Neural cell (in vitro differentiated cells): ENCODE measurements around the gene JPT1. TPM values are rescaled to one million over a fixed set of nuclear protein-coding genes. Genes with fewer than 3 reads are reported as not detected.
A peak's percentile ranks its signal among the peaks of the same experiment; 100 is the strongest.

Source experiments
- H2AFZ ChIP-seq: fragments of 200-600, 300-800 bp; sonication (generic), shearing (Covaris generic); 2 replicates; pipeline ENCODE4 v1.6.0; 2014; ENCODE audit warnings: low read depth, mild to moderate bottlenecking, antibody characterized with exemption, low read length, moderate library complexity
- H3F3A ChIP-seq: fragments of 200-600 bp; shearing (Covaris generic); 2 replicates; pipeline ENCODE4 v1.6.1; 2016; ENCODE audit warnings: mild to moderate bottlenecking, moderate library complexity, mixed read lengths, antibody characterized with exemption, low read length; ENCODE audit not compliant: insufficient read depth, poor library complexity, severe bottlenecking
- H3K27ac ChIP-seq: fragments of 200-600, 300-800 bp; sonication (generic), shearing (Covaris generic); 2 replicates; pipeline ENCODE4 v1.5.1; 2014; ENCODE audit warnings: mild to moderate bottlenecking, low read length, moderate library complexity
- H3K27me3 ChIP-seq: fragments of 300-800, 200-600 bp; sonication (generic), shearing (Covaris generic); 2 replicates; pipeline ENCODE4 v1.6.0; 2014; ENCODE audit warnings: mild to moderate bottlenecking, low read depth, low read length, moderate library complexity; ENCODE audit not compliant: insufficient read depth
- H3K36me3 ChIP-seq: fragments of 300-800, 200-600 bp; sonication (generic), shearing (Covaris generic); 2 replicates; pipeline ENCODE4 v1.5.1; 2014; ENCODE audit warnings: mild to moderate bottlenecking, antibody characterized with exemption, low read length, moderate library complexity; ENCODE audit not compliant: insufficient read depth
- H3K4me2 ChIP-seq: fragments of 300-800, 200-600 bp; sonication (generic), shearing (Covaris generic); 2 replicates; pipeline ENCODE4 v1.6.0; 2014; ENCODE audit warnings: mild to moderate bottlenecking, low read length
- H3K4me3 ChIP-seq: fragments of 300-800, 200-600 bp; sonication (generic), shearing (Covaris generic); 2 replicates; pipeline ENCODE4 v1.5.1; 2014; ENCODE audit warnings: mild to moderate bottlenecking, low read length, moderate library complexity
- H3K79me2 ChIP-seq: fragments of 200-600 bp; shearing (Covaris generic); replicated peaks from 2 replicates; pipeline ENCODE4 v1.6.0; 2014; ENCODE audit warnings: mild to moderate bottlenecking, low read length, moderate library complexity; ENCODE audit not compliant: insufficient read depth
- H3K9ac ChIP-seq: fragments of 300-800, 200-600 bp; sonication (generic), shearing (Covaris generic); 2 replicates; pipeline ENCODE4 v1.6.1; 2016; ENCODE audit warnings: mild to moderate bottlenecking, low read length, mixed read lengths
- H3K9me2 ChIP-seq: fragments of 200-600 bp; shearing (Covaris generic); 2 replicates; pipeline ENCODE4 v1.6.1; 2016; ENCODE audit warnings: mild to moderate bottlenecking, low read length, mixed read lengths; ENCODE audit not compliant: insufficient read depth
- H3K9me3 ChIP-seq: fragments of 200-600, 300-800 bp; sonication (generic), shearing (Covaris generic); 2 replicates; pipeline ENCODE4 v1.6.1; 2016; ENCODE audit warnings: mild to moderate bottlenecking, mixed run types, low read length, moderate library complexity, mixed read lengths
- H4K20me1 ChIP-seq: fragments of 200-600 bp; shearing (Covaris generic); 2 replicates; pipeline ENCODE4 v1.6.1; 2016; ENCODE audit warnings: mild to moderate bottlenecking, mixed run types; ENCODE audit not compliant: insufficient read depth
- CTCF ChIP-seq: fragments of 450-650 bp; IDR thresholded peaks from 2 replicates; pipeline ENCODE4 v1.5.1; 2014; ENCODE audit warnings: antibody characterized with exemption, mild to moderate bottlenecking, moderate library complexity; ENCODE audit not compliant: poor library complexity, severe bottlenecking
- EP300 ChIP-seq: fragments of 450-650 bp; conservative IDR thresholded peaks from 2 replicates; pipeline ENCODE4 v1.6.1; 2014; ENCODE audit warnings: antibody characterized with exemption, mild to moderate bottlenecking, moderate library complexity; ENCODE audit not compliant: poor library complexity, severe bottlenecking
- EZH2 ChIP-seq: fragments of 200-600, 300-800 bp; shearing (Covaris generic), sonication (generic); IDR thresholded peaks from 2 replicates; pipeline ENCODE4 v1.6.1; 2014; ENCODE audit warnings: antibody characterized with exemption, low read length, borderline replicate concordance, mild to moderate bottlenecking; ENCODE audit not compliant: insufficient read depth, poor library complexity, severe bottlenecking
- MXI1 ChIP-seq: fragments of 450-650 bp; conservative IDR thresholded peaks from 2 replicates; pipeline ENCODE4 v1.6.1; 2014; ENCODE audit warnings: antibody characterized with exemption, mild to moderate bottlenecking; ENCODE audit not compliant: poor library complexity, severe bottlenecking
- POLR2AphosphoS5 ChIP-seq: IDR thresholded peaks from 2 replicates; pipeline ENCODE4 v1.6.1; 2012
- RAD21 ChIP-seq: fragments of 450-650 bp; conservative IDR thresholded peaks from 2 replicates; pipeline ENCODE4 v1.6.1; 2014; ENCODE audit warnings: antibody characterized with exemption, mild to moderate bottlenecking, moderate library complexity
- REST ChIP-seq: IDR thresholded peaks from 2 replicates; pipeline ENCODE4 v1.6.1; 2012; ENCODE audit warnings: borderline replicate concordance
- SMC3 ChIP-seq: fragments of 450-650 bp; conservative IDR thresholded peaks from 2 replicates; pipeline ENCODE4 v1.6.1; 2014; ENCODE audit warnings: antibody characterized with exemption, mild to moderate bottlenecking, moderate library complexity; ENCODE audit not compliant: poor library complexity
- TAF1 ChIP-seq: IDR thresholded peaks from 2 replicates; pipeline ENCODE4 v1.6.1; 2012; ENCODE audit warnings: low read depth
- polyA plus RNA-seq: library from polyadenylated mRNA; depleted of rRNA; stranded (reverse); fragments of >200 nt; gene quantifications from 2 replicates; pipeline ENCODE4 v1.2.3, GENCODE V29; 2014

Gene JPT1
- polyA plus RNA-seq, 1 donor from 2014 or later = 1,721 TPM

- Histone ChIP-seq H3K9me2 (no peaks in the 10 kb centered on the region), H2AFZ (no peak overlapping the region), H3K27me3 (no peaks in the 10 kb centered on the region), H3K79me2 (peaks cover 9% of the 10 kb centered on the region), H3F3A (no peaks in the 10 kb centered on the region), H3K4me3 (no peak overlapping the region), H3K27ac (no peak overlapping the region), H4K20me1 (no peaks in the 10 kb centered on the region), H3K36me3 (no peaks in the 10 kb centered on the region), H3K9me3 (no peaks in the 10 kb centered on the region), H3K9ac (no peak overlapping the region), H3K4me2 (no peak overlapping the region)
- TF ChIP-seq EP300 = no peak
- no peak for TF ChIP-seq CTCF
- no peak for TF ChIP-seq MXI1
- no peak for TF ChIP-seq TAF1
- no peak for TF ChIP-seq REST
- no peak for TF ChIP-seq EZH2
- no peak for TF ChIP-seq POLR2AphosphoS5
- no peak for TF ChIP-seq RAD21
- no peak for TF ChIP-seq SMC3
Measured at GRCh38 chr17:75111777-75112335, 42.5 kb downstream of the JPT1 start.

- TF ChIP-seq MXI1 (no peak), EP300 (no peak), REST (no peak), CTCF (no peak), SMC3 (no peak), TAF1 (no peak), POLR2AphosphoS5 (no peak), RAD21 (no peak), EZH2 (no peak)
- peak overlapping the region; percentile 95 for H2AFZ ChIP-seq
- no peaks in the 10 kb centered on the region for H3F3A ChIP-seq
- H3K4me3 ChIP-seq = peak overlapping the region; percentile 80
- peak overlapping the region; percentile 64 for H3K9ac ChIP-seq
- H3K9me3 ChIP-seq = no peaks in the 10 kb centered on the region
- H3K36me3 ChIP-seq = no peaks in the 10 kb centered on the region
- no peak overlapping the region for H3K4me2 ChIP-seq
- no peaks in the 10 kb centered on the region for H4K20me1 ChIP-seq
- H3K79me2 ChIP-seq = peaks cover 9% of the 10 kb centered on the region
- no peaks in the 10 kb centered on the region for H3K9me2 ChIP-seq
- H3K27me3 ChIP-seq = no peaks in the 10 kb centered on the region
- H3K27ac ChIP-seq = no peak overlapping the region
Measured at GRCh38 chr17:75110234-75110937, 43.9 kb downstream of the JPT1 start.
